ENCODE measurements around the gene CPTP.

Gene CPTP

GRCh38 chr1:1320666-1321448 is 3.7 kb upstream of the CPTP start:
- DNase-seq, result no peak

- no peak for DNase-seq
Measured at GRCh38 chr1:1321477-1321876, 3.1 kb upstream of the CPTP start.

DNA sequence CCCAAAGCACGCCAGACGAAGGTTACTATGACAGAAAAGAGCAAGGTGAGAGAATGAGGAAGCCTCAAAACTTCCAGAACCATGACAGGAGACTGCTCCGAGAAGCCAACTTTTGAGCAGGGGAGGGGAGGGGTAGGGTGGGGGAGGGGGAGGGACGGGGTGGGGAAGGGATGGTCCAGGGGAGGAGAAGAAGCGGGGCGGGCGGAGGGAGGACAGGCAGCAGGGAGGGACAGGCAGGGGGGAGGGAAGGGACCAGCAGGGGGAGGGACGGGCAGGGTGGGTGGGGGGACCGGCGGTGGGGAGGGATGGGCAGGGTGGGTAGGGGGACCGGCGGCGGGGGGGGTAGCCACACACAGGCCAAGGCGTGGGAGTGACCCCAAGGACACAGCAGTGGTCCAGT is 2.2 kb upstream of the CPTP start:
- DNase-seq, result no peak

- no peak for DNase-seq
Measured at GRCh38 chr1:1322952-1323351, 1.6 kb upstream of the CPTP start.

GRCh38 chr1:1324084-1324523 is 498 bp upstream of the CPTP start:
- DNase-seq, result no peak

DNA sequence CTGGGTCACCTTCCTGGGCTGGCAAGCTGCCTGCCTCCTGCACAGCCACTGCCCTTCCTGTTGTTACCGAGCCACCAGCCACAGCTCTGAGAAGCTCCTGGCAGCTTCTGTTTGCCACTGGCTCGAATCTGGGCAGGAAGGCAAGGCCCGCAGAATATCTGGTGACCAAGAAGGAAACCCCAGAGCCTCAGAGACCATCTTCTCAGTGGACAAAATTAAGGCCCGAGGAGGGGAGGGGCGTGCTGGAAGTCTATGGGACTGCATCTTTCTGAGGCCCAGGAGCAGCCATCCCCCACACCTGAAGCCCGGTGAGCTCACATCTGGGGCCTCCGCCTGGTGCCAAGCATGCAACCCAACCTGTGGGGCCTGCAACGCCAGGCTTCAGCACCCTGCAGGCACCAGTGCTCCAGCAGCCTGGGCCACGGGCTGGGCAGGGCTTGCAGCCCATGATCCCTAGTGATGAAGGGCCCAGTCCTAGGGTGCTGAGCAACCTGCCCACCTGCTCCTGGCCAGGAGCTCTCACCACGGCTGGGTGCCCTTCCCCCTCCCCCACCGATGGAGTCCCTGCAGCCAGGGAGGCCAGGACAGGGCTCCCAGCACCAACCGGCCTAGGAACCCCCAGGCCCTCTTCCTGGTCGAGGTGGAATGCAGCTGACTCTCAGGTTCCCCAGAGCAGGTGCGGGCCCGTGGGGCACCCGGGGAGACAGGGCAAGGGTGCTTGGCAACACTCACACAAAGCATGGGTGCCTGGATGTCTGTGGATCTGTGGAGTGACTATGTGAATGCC is 879 bp downstream of the CPTP start:
- no peak for DNase-seq

DNA sequence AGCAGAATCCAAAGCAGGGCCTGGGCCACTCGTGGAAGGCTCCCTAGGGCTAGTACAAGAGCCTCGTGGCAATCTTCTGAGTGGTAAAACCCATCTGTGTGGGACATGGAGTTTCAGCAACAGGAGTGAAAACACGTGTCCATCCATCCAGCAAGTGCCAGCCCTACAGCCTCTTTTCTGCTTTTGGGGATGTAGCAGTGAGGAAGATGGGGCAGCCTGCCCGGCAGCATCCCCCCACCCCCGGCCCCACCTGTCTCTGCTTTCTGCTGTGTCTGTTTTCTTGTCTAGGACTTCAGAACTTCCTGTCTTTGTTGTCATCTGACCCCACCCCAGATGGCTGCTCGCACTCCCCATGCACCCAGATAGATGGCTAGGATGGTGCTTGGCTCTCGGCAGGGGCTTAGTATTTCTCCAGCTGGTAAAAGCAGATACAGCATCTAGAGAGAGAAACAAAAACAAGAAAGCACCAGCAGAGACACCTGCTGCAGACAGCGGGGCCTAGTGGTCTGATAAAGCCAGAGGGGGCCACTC is 1.5 kb downstream of the CPTP start:
- no peak for DNase-seq

DNA sequence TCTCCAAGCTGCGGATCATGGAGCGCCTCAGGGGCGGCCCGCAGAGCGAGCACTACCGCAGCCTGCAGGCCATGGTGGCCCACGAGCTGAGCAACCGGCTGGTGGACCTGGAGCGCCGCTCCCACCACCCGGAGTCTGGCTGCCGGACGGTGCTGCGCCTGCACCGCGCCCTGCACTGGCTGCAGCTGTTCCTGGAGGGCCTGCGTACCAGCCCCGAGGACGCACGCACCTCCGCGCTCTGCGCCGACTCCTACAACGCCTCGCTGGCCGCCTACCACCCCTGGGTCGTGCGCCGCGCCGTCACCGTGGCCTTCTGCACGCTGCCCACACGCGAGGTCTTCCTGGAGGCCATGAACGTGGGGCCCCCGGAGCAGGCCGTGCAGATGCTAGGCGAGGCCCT is 2.7 kb downstream of the CPTP start:
- no peak for DNase-seq

- no peak for DNase-seq
Measured at GRCh38 chr1:1328254-1328653, 3.7 kb downstream of the CPTP start.

- DNase-seq, result no peak
Measured at GRCh38 chr1:1329304-1330210, 5.0 kb downstream of the CPTP start.

DNA sequence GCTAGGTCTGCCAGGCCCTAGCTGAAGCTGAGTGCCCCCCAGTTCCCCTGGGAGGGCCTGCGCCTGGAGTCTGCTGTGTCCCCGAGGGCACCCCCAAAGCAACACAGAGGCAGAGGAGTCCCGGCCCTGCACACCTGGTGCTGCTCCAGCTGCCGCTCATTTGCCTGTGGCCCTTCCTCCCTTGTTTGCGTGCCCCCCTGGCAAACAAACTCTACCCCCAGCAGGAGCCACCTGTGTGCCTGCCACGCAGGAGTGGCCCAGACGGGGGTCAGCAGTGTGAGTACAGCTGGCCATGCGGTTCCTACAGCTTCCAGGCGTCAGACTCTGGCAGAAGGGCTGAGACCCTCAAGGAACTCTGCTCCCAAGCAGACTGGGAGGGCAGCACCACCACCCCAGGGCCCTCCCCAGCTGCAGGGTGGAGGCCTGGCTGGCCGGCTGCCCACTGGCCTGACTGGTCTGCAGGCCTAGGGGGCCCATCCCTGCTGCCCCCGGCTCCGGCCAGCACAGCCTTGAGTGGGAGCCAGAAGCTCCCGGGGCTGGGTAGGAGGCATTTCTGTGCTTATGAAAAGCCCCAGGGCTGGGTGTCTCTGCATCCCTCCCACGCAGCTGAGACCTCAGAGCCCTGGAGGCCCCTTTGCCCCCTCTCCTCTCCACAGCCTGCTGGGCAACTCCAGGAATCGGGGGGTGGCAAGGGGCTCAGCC is 5.9 kb downstream of the CPTP start:
- DNase-seq, result no peak

DNA sequence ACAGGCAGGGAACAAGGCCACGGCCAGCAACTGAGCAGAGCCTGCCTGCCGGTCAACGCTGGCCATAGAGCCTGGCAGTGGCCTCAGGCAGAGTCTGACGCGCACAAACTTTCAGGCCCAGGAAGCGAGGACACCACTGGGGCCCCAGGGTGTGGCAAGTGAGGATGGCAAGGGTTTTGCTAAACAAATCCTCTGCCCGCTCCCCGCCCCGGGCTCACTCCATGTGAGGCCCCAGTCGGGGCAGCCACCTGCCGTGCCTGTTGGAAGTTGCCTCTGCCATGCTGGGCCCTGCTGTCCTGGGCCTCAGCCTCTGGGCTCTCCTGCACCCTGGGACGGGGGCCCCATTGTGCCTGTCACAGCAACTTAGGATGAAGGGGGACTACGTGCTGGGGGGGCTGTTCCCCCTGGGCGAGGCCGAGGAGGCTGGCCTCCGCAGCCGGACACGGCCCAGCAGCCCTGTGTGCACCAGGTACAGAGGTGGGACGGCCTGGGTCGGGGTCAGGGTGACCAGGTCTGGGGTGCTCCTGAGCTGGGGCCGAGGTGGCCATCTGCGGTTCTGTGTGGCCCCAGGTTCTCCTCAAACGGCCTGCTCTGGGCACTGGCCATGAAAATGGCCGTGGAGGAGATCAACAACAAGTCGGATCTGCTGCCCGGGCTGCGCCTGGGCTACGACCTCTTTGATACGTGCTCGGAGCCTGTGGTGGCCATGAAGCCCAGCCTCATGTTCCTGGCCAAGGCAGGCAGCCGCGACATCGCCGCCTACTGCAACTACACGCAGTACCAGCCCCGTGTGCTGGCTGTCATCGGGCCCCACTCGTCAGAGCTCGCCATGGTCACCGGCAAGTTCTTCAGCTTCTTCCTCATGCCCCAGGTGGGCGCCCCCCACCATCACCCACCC is 6.7 kb downstream of the CPTP start, which contains the start of gene TAS1R3:
Gene TAS1R3, plus strand, starts transcription at position 213 of the 898 bp plus-strand sequence. Its CDS starts 66 bp downstream, at position 279.
- DNase-seq, result no peak

DNA sequence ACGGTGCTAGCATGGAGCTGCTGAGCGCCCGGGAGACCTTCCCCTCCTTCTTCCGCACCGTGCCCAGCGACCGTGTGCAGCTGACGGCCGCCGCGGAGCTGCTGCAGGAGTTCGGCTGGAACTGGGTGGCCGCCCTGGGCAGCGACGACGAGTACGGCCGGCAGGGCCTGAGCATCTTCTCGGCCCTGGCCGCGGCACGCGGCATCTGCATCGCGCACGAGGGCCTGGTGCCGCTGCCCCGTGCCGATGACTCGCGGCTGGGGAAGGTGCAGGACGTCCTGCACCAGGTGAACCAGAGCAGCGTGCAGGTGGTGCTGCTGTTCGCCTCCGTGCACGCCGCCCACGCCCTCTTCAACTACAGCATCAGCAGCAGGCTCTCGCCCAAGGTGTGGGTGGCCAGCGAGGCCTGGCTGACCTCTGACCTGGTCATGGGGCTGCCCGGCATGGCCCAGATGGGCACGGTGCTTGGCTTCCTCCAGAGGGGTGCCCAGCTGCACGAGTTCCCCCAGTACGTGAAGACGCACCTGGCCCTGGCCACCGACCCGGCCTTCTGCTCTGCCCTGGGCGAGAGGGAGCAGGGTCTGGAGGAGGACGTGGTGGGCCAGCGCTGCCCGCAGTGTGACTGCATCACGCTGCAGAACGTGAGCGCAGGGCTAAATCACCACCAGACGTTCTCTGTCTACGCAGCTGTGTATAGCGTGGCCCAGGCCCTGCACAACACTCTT is 7.6 kb downstream of the CPTP start:
- no peak for DNase-seq

DNA sequence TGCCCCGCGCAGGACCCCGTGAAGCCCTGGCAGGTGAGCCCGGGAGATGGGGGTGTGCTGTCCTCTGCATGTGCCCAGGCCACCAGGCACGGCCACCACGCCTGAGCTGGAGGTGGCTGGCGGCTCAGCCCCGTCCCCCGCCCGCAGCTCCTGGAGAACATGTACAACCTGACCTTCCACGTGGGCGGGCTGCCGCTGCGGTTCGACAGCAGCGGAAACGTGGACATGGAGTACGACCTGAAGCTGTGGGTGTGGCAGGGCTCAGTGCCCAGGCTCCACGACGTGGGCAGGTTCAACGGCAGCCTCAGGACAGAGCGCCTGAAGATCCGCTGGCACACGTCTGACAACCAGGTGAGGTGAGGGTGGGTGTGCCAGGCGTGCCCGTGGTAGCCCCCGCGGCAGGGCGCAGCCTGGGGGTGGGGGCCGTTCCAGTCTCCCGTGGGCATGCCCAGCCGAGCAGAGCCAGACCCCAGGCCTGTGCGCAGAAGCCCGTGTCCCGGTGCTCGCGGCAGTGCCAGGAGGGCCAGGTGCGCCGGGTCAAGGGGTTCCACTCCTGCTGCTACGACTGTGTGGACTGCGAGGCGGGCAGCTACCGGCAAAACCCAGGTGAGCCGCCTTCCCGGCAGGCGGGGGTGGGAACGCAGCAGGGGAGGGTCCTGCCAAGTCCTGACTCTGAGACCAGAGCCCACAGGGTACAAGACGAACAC is 8.3 kb downstream of the CPTP start:
- DNase-seq, result no peak

- no peak for DNase-seq
Measured at GRCh38 chr1:1333551-1334241, 9.1 kb downstream of the CPTP start.

- no peak for DNase-seq
Measured at GRCh38 chr1:1334835-1335234, 10.2 kb downstream of the CPTP start.

- DNase-seq, result no peak
Measured at GRCh38 chr1:1335283-1335682, 10.7 kb downstream of the CPTP start.

DNA sequence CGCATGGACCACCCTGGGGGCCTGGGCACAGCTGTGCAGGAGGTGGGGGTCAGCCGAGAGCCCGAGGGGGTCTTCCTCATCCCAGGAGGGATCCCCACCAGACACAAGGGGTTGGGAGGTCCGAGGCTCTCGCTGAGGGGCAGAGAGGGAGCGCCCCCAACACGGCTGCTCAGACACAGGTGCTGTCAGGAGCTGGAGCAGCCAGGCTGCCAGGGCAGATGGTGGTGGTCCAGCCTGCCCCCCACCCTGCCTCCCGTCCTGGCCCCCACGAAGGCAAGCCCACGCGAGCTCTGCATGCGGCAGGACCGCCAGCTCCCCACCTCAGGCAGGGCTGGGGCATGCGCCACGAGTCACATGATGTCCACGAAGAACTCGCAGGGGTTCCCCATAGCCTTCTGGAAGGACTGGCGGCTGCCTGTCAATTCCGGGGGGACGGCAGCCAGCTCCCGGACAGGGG is 11.2 kb downstream of the CPTP start:
- DNase-seq, result no peak

- no peak for DNase-seq
Measured at GRCh38 chr1:1336446-1336845, 11.8 kb downstream of the CPTP start.
